SU-DHL-6 (cell line): Measurements from ENCODE around the gene C19orf33.

Experiments
- H2AFZ ChIP-seq: fragments of 200-600 bp; sonication (generic); 2 replicates; pipeline ENCODE4 v1.6.1; 2014; ENCODE audit warnings: low read depth, mild to moderate bottlenecking, moderate library complexity, mixed read lengths, antibody characterized with exemption, low read length; ENCODE audit not compliant: severe bottlenecking
- H3F3A ChIP-seq: fragments of 200-600 bp; shearing (Covaris generic); 2 replicates; pipeline ENCODE4 v1.6.0; 2016; ENCODE audit warnings: antibody characterized with exemption, mild to moderate bottlenecking; ENCODE audit not compliant: insufficient read depth
- H3K27ac ChIP-seq: fragments of 200-600 bp; sonication (generic); 2 replicates; pipeline ENCODE4 v1.5.1; 2016; ENCODE audit warnings: low read depth, mild to moderate bottlenecking, low read length, moderate library complexity, mixed read lengths
- H3K27me3 ChIP-seq: fragments of 200-600 bp; sonication (generic), shearing (Covaris generic); 2 replicates; pipeline ENCODE4 v1.6.0; 2014; ENCODE audit warnings: mild to moderate bottlenecking, low read length
- H3K36me3 ChIP-seq: fragments of 200-600 bp; sonication (generic); 2 replicates; pipeline ENCODE4 v1.6.1; 2014; ENCODE audit warnings: mild to moderate bottlenecking, low read length, mixed read lengths
- H3K4me2 ChIP-seq: fragments of 300-600, 200-600 bp; shearing (Covaris generic), sonication (generic); 2 replicates; pipeline ENCODE4 v1.6.0; 2014; ENCODE audit warnings: low read length, low read depth, mild to moderate bottlenecking; ENCODE audit not compliant: poor library complexity, severe bottlenecking
- H3K4me3 ChIP-seq: fragments of 200-600 bp; sonication (generic); 2 replicates; pipeline ENCODE4 v1.5.1; 2014; ENCODE audit warnings: antibody characterized with exemption, low read length, mild to moderate bottlenecking, mixed read lengths; ENCODE audit not compliant: insufficient read depth, poor library complexity, severe bottlenecking
- H3K79me2 ChIP-seq: fragments of 200-600 bp; sonication (generic); 2 replicates; pipeline ENCODE4 v1.6.1; 2014; ENCODE audit warnings: mild to moderate bottlenecking, low read length, moderate library complexity; ENCODE audit not compliant: insufficient read depth
- H3K9ac ChIP-seq: fragments of 200-600 bp; sonication (generic); 2 replicates; pipeline ENCODE4 v1.7.0; 2014; ENCODE audit warnings: mild to moderate bottlenecking, low read length
- H3K9me2 ChIP-seq: fragments of 200-600 bp; sonication (generic); replicated peaks from 2 replicates; pipeline ENCODE4 v1.6.1; 2014; ENCODE audit warnings: low read length; ENCODE audit not compliant: insufficient read depth
- H3K9me3 ChIP-seq: fragments of 200-600 bp; sonication (generic); 2 replicates; pipeline ENCODE4 v1.6.1; 2014; ENCODE audit warnings: low read length, mixed read lengths; ENCODE audit not compliant: insufficient read depth
- H4K20me1 ChIP-seq: fragments of 200-600 bp; sonication (generic); 2 replicates; pipeline ENCODE4 v1.6.1; 2014; ENCODE audit warnings: low read depth, mild to moderate bottlenecking, antibody characterized with exemption, low read length, moderate library complexity, mixed read lengths
- CTCF ChIP-seq: fragments of 200-600 bp; sonication (generic); IDR thresholded peaks from one replicate; pipeline ENCODE4 v1.5.1; 2017; ENCODE audit warnings: antibody characterized with exemption, mild to moderate bottlenecking, low read length, moderate library complexity; ENCODE audit not compliant: insufficient read depth, poor library complexity, severe bottlenecking
- EZH2phosphoT487 ChIP-seq: fragments of 200-600 bp; sonication (generic), shearing (Covaris generic); conservative IDR thresholded peaks from 2 replicates; pipeline ENCODE4 v1.6.1; 2018; ENCODE audit warnings: mild to moderate bottlenecking, antibody characterized with exemption, low read length, moderate library complexity, mixed read lengths

The C19orf33 gene

DNA sequence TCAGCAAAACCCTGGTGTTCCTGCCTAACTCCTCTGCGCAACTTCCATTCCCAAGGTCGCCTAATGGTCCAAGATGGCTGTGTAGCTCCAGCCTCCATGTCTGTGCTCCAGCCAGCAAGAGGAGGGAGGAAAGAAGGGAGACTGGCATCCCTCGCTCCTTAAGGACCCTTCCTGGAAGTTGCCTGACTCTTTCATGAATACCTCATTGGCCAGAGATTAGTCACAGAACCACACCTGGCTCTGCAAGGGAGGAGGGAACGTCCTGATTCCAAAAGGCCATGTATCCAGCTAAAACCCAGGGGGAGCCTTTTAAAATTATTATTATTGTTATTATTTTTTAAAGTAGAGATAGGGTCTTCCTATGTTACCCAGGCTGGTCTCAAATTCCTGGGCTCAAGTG, 20.4 kb downstream of the C19orf33 start:
- no peaks in the 10 kb centered on the region for H3K36me3 ChIP-seq
- H3F3A ChIP-seq = no peaks in the 10 kb centered on the region
- no peaks in the 10 kb centered on the region for H3K9me3 ChIP-seq
- no peak overlapping the region for H2AFZ ChIP-seq
- H3K79me2 ChIP-seq = no peaks in the 10 kb centered on the region
- H3K27ac ChIP-seq = no peak overlapping the region
- no peak overlapping the region for H3K9ac ChIP-seq
- H4K20me1 ChIP-seq = no peaks in the 10 kb centered on the region
- H3K4me3 ChIP-seq = no peak overlapping the region
- no peak overlapping the region for H3K4me2 ChIP-seq
- TF ChIP-seq EZH2phosphoT487 = no peak
- no peak for TF ChIP-seq CTCF
- no peaks in the 10 kb centered on the region for H3K27me3 ChIP-seq
- no peaks in the 10 kb centered on the region for H3K9me2 ChIP-seq

GRCh38 chr19:38326591-38326990, 22.5 kb downstream of the C19orf33 start:
- H3K9me2 ChIP-seq = no peaks in the 10 kb centered on the region
- H3K27ac ChIP-seq = no peak overlapping the region
- H3K27me3 ChIP-seq = no peaks in the 10 kb centered on the region
- H4K20me1 ChIP-seq = no peaks in the 10 kb centered on the region
- H3K4me3 ChIP-seq = no peak overlapping the region
- no peaks in the 10 kb centered on the region for H3F3A ChIP-seq
- TF ChIP-seq EZH2phosphoT487 (no peak), CTCF (no peak)
- H3K4me2 ChIP-seq = no peak overlapping the region
- H3K9ac ChIP-seq = no peak overlapping the region
- no peaks in the 10 kb centered on the region for H3K9me3 ChIP-seq
- no peaks in the 10 kb centered on the region for H3K79me2 ChIP-seq
- H3K36me3 ChIP-seq = no peaks in the 10 kb centered on the region
- H2AFZ ChIP-seq = no peak overlapping the region

- H3K9me2 ChIP-seq = no peaks in the 10 kb centered on the region
- H3K36me3 ChIP-seq = no peaks in the 10 kb centered on the region
- H3K4me2 ChIP-seq = no peak overlapping the region
- H3K9me3 ChIP-seq = no peaks in the 10 kb centered on the region
- no peak overlapping the region for H3K27ac ChIP-seq
- TF ChIP-seq EZH2phosphoT487 (no peak), CTCF (no peak)
- no peaks in the 10 kb centered on the region for H3K79me2 ChIP-seq
- no peaks in the 10 kb centered on the region for H3K27me3 ChIP-seq
- H3K9ac ChIP-seq = no peak overlapping the region
- no peaks in the 10 kb centered on the region for H4K20me1 ChIP-seq
- H2AFZ ChIP-seq = no peak overlapping the region
- H3F3A ChIP-seq = no peaks in the 10 kb centered on the region
- no peak overlapping the region for H3K4me3 ChIP-seq
Observed at GRCh38 chr19:38329651-38330050, 25.6 kb downstream of the C19orf33 start.
